ENCODE data around the gene CD37.
"Not testable (repeated sequence)": the region's sequence is repeated elsewhere in the genome, so short reads cannot be mapped to it uniquely, and the experiment has no call there.

CD37 gene

GRCh38 chr19:49335071-49335783 lies at the start of gene CD37:
Gene CD37 (plus strand): TSS chr19:49335406. CDS start chr19:49335541, 135 bp downstream.
- H3K9ac ChIP-seq (ENCODE audit: low read length) = no peak within 1 kb of the TSS
- H3K27me3 ChIP-seq (ENCODE audit: control insufficient read depth, insufficient read depth, low read length) = peaks cover 20% of the 10 kb centered on the region
- H3K36me3 ChIP-seq (ENCODE audit: control insufficient read depth, insufficient read depth, low read length) = peaks cover 1% of the 10 kb centered on the region; the same call in 1 of the 2 replicates
- H3K9me3 ChIP-seq (ENCODE audit: control insufficient read depth, insufficient read depth, low read depth, low read length) = no peaks in the 10 kb centered on the region
- no peak within 1 kb of the TSS for H3K4me3 ChIP-seq (ENCODE audit: low read depth, low read length)
- H3K4me1 ChIP-seq (ENCODE audit: control insufficient read depth, insufficient read depth, low read length) = peaks cover 8% of the 10 kb centered on the region; the same call in 1 of the 2 replicates
- H3K27ac ChIP-seq (ENCODE audit: low read depth, low read length) = no peak within 1 kb of the TSS

- Histone ChIP-seq H3K9me3 (ENCODE audit: control insufficient read depth, insufficient read depth, low read depth, low read length) (peaks cover 14% of the 10 kb centered on the region), H3K27ac (ENCODE audit: low read depth, low read length) (no peak overlapping the region), H3K36me3 (ENCODE audit: control insufficient read depth, insufficient read depth, low read length) (no peaks in the 10 kb centered on the region), H3K4me1 (ENCODE audit: control insufficient read depth, insufficient read depth, low read length) (no peaks in the 10 kb centered on the region), H3K27me3 (ENCODE audit: control insufficient read depth, insufficient read depth, low read length) (no peaks in the 10 kb centered on the region), H3K4me3 (ENCODE audit: low read depth, low read length) (no peak overlapping the region), H3K9ac (ENCODE audit: low read length) (no peak overlapping the region)
Measured at GRCh38 chr19:49287141-49287770, 48.0 kb upstream of the CD37 start.

- H3K4me1 ChIP-seq (ENCODE audit: control insufficient read depth, insufficient read depth, low read length); H3K36me3 ChIP-seq (ENCODE audit: control insufficient read depth, insufficient read depth, low read length); H3K4me3 ChIP-seq (ENCODE audit: low read depth, low read length); H3K27ac ChIP-seq (ENCODE audit: low read depth, low read length); H3K27me3 ChIP-seq (ENCODE audit: control insufficient read depth, insufficient read depth, low read length); H3K9ac ChIP-seq (ENCODE audit: low read length): not testable (repeated sequence)
- H3K9me3 ChIP-seq (ENCODE audit: control insufficient read depth, insufficient read depth, low read depth, low read length) = peaks cover 14% of the 10 kb centered on the region
Measured at GRCh38 chr19:49288205-49288604, 47.0 kb upstream of the CD37 start.

GRCh38 chr19:49289286-49289685 lies 45.9 kb upstream of the CD37 start:
- H3K4me3 ChIP-seq (ENCODE audit: low read depth, low read length); H3K27ac ChIP-seq (ENCODE audit: low read depth, low read length); H3K4me1 ChIP-seq (ENCODE audit: control insufficient read depth, insufficient read depth, low read length); H3K36me3 ChIP-seq (ENCODE audit: control insufficient read depth, insufficient read depth, low read length); H3K9ac ChIP-seq (ENCODE audit: low read length); H3K27me3 ChIP-seq (ENCODE audit: control insufficient read depth, insufficient read depth, low read length): not testable (repeated sequence)
- H3K9me3 ChIP-seq (ENCODE audit: control insufficient read depth, insufficient read depth, low read depth, low read length) = peaks cover 14% of the 10 kb centered on the region

GRCh38 chr19:49290517-49290916 lies 44.7 kb upstream of the CD37 start:
- no peaks in the 10 kb centered on the region for H3K36me3 ChIP-seq (ENCODE audit: control insufficient read depth, insufficient read depth, low read length)
- no peak overlapping the region for H3K4me3 ChIP-seq (ENCODE audit: low read depth, low read length)
- H3K27me3 ChIP-seq (ENCODE audit: control insufficient read depth, insufficient read depth, low read length) = no peaks in the 10 kb centered on the region

GRCh38 chr19:49294401-49294800 lies 40.8 kb upstream of the CD37 start:
- Histone ChIP-seq H3K4me3 (ENCODE audit: low read depth, low read length) (no peak overlapping the region), H3K4me1 (ENCODE audit: control insufficient read depth, insufficient read depth, low read length) (0 out of 2 replicates have a peak, but pooled peaks cover 4% of the 10 kb centered on the region), H3K9ac (ENCODE audit: low read length) (no peak overlapping the region), H3K36me3 (ENCODE audit: control insufficient read depth, insufficient read depth, low read length) (no peaks in the 10 kb centered on the region), H3K9me3 (ENCODE audit: control insufficient read depth, insufficient read depth, low read depth, low read length) (no peaks in the 10 kb centered on the region), H3K27ac (ENCODE audit: low read depth, low read length) (no peak overlapping the region), H3K27me3 (ENCODE audit: control insufficient read depth, insufficient read depth, low read length) (no peaks in the 10 kb centered on the region)

More at GRCh38 chr19:49290517-49290916, 44.7 kb upstream of the CD37 start:
- Histone ChIP-seq H3K9me3 (ENCODE audit: control insufficient read depth, insufficient read depth, low read depth, low read length) (peaks cover 14% of the 10 kb centered on the region), H3K4me1 (ENCODE audit: control insufficient read depth, insufficient read depth, low read length) (no peaks in the 10 kb centered on the region), H3K9ac (ENCODE audit: low read length) (no peak overlapping the region), H3K27ac (ENCODE audit: low read depth, low read length) (no peak overlapping the region)

- Histone ChIP-seq H3K9ac (ENCODE audit: low read length) (no peak overlapping the region), H3K27me3 (ENCODE audit: control insufficient read depth, insufficient read depth, low read length) (no peaks in the 10 kb centered on the region), H3K4me1 (ENCODE audit: control insufficient read depth, insufficient read depth, low read length) (0 out of 2 replicates have a peak, but pooled peaks cover 4% of the 10 kb centered on the region), H3K9me3 (ENCODE audit: control insufficient read depth, insufficient read depth, low read depth, low read length) (no peaks in the 10 kb centered on the region), H3K4me3 (ENCODE audit: low read depth, low read length) (no peak overlapping the region), H3K27ac (ENCODE audit: low read depth, low read length) (no peak overlapping the region), H3K36me3 (ENCODE audit: control insufficient read depth, insufficient read depth, low read length) (no peaks in the 10 kb centered on the region)
Measured at GRCh38 chr19:49295208-49295880, 39.9 kb upstream of the CD37 start.

- Histone ChIP-seq H3K36me3 (ENCODE audit: control insufficient read depth, insufficient read depth, low read length) (no peaks in the 10 kb centered on the region), H3K4me1 (ENCODE audit: control insufficient read depth, insufficient read depth, low read length) (0 out of 2 replicates have a peak, but pooled peaks cover 4% of the 10 kb centered on the region), H3K9ac (ENCODE audit: low read length) (no peak overlapping the region), H3K4me3 (ENCODE audit: low read depth, low read length) (no peak overlapping the region), H3K9me3 (ENCODE audit: control insufficient read depth, insufficient read depth, low read depth, low read length) (no peaks in the 10 kb centered on the region), H3K27ac (ENCODE audit: low read depth, low read length) (no peak overlapping the region), H3K27me3 (ENCODE audit: control insufficient read depth, insufficient read depth, low read length) (no peaks in the 10 kb centered on the region)
Measured at GRCh38 chr19:49297403-49297802, 37.8 kb upstream of the CD37 start.

- H3K4me3 ChIP-seq (ENCODE audit: low read depth, low read length); H3K27ac ChIP-seq (ENCODE audit: low read depth, low read length); H3K9me3 ChIP-seq (ENCODE audit: control insufficient read depth, insufficient read depth, low read depth, low read length); H3K27me3 ChIP-seq (ENCODE audit: control insufficient read depth, insufficient read depth, low read length); H3K9ac ChIP-seq (ENCODE audit: low read length); H3K4me1 ChIP-seq (ENCODE audit: control insufficient read depth, insufficient read depth, low read length); H3K36me3 ChIP-seq (ENCODE audit: control insufficient read depth, insufficient read depth, low read length): not testable (repeated sequence)
Measured at GRCh38 chr19:49298653-49299052, 36.6 kb upstream of the CD37 start.

GRCh38 chr19:49301165-49301865 lies 33.9 kb upstream of the CD37 start:
- Histone ChIP-seq H3K27me3 (ENCODE audit: control insufficient read depth, insufficient read depth, low read length) (no peaks in the 10 kb centered on the region), H3K36me3 (ENCODE audit: control insufficient read depth, insufficient read depth, low read length) (no peaks in the 10 kb centered on the region), H3K9me3 (ENCODE audit: control insufficient read depth, insufficient read depth, low read depth, low read length) (0 out of 2 replicates have a peak, but pooled peaks cover 2% of the 10 kb centered on the region), H3K27ac (ENCODE audit: low read depth, low read length) (no peak overlapping the region), H3K4me1 (ENCODE audit: control insufficient read depth, insufficient read depth, low read length) (0 out of 2 replicates have a peak, but pooled peaks cover 4% of the 10 kb centered on the region), H3K9ac (ENCODE audit: low read length) (no peak overlapping the region), H3K4me3 (ENCODE audit: low read depth, low read length) (peak overlapping the region; percentile 22; the same call in 1 of the 2 replicates)
